Muscle of back (tissue), 11 donors: ENCODE results near the gene MGMT. TPM values are rescaled to one million over a fixed set of nuclear protein-coding genes. Genes with fewer than 3 reads are reported as not detected.

ENCODE experiments used
- DNase-seq, 3 donors: peaks; one replicate each; pipeline versions ENCODE4 v3.0.0 to v3.0.0-alpha.2; 2013
- polyA plus RNA-seq, 10 donors: library from polyadenylated mRNA; unstranded; fragments of 120-200 nt; gene quantifications; one replicate each; pipeline ENCODE4 v1.2.1, GENCODE V29; 2013; ENCODE audit not compliant: insufficient read length in 10 of 10

The MGMT gene
- polyA plus RNA-seq, 10 donors, result 10.7 to 19.2 (median 13.8) TPM

DNA sequence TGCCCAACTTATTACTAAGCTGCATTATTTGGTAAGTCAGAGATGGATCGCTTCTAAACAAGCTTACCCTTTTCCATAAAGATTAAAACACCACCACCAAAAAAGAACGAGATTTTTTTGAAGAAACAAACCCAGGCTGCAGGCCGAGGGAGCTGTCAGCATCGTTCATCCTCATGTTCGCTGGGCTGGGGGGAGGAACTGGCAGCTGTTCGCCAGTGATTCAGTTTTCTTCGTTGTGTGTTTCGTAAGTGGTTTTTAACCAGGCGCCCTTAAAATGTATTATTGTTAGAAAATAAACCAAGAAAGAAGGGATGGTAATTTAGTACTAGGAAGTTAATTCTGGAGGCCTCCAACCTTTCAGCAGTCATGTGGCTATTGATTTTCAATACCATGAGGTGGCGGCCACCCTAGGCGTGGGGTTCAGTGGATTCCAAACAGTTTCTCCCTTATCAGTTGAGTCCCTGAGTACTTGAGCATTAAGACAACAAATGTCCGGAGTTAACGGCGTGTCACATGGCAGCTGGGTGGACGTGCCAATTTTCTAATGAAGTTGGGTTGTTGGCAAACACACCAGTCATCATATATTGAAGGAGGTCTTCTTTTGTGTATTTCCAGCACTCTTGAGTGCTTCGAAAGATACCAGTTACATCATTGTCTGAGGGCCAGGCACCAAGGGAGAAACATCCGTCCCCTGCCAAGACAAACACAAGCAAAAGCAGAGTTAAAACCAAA lies 323.8 kb downstream of the MGMT start:
- DNase-seq, result peak in 2 of 3 donors; percentile 10 to 37

DNA sequence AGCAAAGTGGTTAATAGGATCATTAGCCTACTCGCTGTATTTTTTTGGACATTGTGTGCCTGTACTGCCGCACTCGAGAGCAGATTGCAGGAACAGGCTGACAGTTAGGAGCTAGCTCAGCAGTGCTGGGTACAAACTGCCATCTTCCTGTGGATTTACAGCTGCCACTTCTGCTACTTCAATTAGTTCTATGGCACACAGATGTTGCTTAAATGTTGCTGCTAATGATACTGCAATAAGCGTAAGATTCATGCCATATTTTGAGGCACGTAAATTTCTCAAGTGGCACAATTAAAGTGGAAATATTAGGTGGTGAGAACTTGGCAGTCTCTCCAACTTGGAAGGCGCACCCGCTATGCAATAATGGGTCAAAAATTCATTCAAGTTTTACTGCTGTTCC lies 325.1 kb downstream of the MGMT start:
- DNase-seq, result peak in 2 of 3 donors; percentile 22 to 57

DNA sequence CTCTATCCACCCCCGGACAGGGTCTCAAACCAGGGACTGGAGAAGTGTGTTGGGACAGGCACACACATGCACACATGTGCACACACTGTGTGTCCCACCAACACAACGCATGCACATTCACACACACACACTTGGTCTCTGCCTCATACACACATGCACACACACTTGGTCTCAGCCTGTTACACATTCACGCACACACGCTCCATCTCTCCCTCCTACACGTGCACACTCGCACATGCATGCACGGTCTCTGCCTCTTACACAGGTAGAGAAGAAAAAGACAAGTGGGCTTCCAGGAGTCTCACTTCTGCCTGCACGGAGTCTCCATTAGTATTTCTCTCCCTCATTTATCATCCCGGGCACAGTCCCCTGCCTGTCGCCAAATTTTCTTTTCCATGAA lies 325.8 kb downstream of the MGMT start:
- DNase-seq, result peak in 1 of 3 donors; percentile 40

DNA sequence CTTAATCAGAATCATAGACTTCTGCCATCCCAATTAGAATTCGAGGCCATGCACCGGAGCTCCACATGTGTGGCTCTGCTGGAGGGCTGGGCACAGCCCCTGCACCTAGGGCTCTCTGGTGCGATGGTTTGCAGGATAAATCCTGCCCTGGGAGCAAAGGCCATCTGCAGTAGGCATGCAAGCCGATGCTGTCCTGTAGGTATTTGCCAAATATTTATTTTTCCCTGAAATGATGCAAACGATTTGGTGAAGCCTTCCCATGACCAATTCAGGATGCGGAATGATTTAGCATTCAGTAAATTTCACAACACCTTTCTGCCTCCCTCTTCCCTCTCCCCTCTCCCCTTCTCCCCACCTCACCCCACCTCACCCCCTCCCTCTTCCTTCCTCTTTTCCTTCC lies 326.4 kb downstream of the MGMT start:
- no peak for DNase-seq

DNA sequence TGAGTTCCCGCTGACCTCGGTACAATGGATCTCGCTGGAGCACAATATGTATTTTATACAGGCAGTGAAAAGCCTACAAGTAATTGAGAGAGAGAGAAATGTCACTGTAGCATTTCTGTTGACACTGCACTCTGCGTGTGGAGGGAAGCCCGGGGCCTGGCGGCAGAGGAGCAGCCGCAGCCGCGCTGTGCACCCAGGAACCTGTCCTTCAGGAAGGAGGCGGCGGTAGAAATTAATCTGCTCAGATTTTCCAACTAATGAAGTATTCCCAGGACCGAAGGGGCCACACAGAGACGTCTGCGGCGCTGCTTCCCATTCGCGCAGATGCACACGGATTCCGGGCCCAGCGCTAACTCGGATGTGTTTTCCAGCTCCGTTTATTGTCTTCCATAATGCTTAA lies 327.0 kb downstream of the MGMT start:
- no peak for DNase-seq

DNA sequence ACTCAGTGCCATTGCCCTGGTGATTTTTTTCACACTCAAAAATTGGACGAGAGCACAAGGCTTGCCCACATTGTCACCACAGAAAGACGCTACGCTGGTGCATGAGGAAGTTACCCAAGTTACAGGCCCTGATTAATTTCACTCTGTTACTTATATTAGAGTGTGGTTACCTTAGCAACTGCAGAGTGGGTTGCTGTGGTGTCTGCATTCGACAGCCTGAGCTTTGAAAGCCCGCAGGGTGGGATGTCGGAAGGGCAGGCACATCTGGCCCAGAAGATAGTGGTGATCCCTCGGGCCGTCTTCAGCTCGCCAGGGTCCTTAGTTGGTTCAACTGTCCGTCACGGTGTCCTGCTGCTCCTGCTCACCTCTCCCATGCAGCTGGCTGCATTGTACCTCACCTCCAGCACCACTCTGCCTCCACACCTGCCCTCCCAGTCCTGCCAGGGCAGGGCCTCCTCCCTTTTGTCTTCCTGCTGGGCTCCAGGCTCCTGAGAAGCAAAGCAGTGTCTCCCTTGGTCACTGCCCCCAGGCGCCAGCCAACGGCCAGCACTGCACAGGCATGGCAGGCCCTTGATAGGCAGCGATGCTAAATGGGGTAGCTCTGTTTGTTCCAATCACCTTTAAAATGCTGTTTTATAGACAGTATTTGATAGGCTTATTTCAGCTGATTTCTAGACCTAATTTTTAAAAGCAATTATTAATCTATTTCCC lies 329.8 kb downstream of the MGMT start:
- DNase-seq, result no peak

DNA sequence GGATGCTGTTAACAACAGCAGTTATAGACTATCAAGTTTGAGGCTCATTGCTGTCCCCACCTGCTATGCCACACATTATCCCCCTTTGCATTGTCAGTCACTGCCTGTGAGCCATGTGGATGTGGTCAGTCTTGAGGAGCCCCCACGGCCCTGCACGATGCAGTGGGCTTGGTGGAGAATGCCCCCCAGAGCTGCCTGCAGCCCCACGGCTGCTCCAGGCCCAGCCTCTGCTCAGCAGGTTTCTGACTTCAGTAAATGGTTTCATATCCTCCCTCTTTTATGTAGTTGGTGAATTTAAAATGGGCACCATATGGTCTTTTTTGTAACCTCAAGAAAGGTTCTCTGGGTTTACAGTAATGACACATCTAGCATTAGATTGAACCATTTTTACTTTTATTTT lies 332.9 kb downstream of the MGMT start:
- no peak for DNase-seq

DNA sequence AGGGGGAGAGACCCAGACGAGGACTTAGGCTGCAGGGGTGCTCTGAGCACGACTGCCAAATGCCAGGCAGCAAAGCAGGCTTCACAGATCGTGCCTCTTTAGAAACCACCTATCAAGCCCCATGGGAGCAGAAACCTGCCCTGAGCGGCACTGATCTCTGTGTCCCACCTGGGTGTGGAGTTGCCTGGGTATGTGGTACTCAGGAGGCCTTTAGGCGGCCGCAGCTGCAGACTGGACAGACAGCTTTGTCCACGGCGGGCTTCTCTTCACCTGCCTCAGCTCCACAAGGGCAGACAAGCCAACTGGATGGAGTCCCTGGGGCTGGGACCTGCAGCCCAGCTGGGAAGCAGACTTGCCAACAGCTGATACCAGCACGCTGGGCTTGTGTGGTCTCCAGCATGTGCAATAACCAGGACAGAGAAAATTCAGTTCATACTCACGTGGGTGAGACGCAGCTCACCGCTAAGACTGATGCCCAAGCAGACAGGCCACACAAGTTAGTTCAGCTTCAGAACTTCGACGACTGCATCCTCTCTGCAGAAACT lies 333.8 kb downstream of the MGMT start:
- peak in 2 of 3 donors; percentile 14 to 43 for DNase-seq

DNA sequence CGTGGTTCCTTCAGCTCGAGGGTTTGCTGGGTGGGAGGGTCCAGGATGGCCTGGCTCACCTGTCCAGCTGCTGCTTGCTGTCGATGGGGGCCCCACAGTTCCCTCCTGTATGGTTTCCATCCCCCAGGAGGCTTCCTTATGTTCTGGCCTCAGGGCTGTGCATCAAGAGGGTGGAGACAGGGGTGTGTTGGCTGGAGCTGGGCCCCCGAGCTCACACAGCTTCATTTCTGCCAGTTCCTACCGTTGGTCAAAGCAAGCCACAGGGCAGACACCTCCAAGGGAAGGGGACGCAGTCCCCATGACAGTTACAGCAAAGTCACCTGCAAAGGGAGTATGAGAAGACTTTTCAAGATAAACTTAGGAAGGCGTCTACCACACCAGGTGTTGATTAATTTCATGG lies 340.2 kb downstream of the MGMT start:
- no peak for DNase-seq

DNA sequence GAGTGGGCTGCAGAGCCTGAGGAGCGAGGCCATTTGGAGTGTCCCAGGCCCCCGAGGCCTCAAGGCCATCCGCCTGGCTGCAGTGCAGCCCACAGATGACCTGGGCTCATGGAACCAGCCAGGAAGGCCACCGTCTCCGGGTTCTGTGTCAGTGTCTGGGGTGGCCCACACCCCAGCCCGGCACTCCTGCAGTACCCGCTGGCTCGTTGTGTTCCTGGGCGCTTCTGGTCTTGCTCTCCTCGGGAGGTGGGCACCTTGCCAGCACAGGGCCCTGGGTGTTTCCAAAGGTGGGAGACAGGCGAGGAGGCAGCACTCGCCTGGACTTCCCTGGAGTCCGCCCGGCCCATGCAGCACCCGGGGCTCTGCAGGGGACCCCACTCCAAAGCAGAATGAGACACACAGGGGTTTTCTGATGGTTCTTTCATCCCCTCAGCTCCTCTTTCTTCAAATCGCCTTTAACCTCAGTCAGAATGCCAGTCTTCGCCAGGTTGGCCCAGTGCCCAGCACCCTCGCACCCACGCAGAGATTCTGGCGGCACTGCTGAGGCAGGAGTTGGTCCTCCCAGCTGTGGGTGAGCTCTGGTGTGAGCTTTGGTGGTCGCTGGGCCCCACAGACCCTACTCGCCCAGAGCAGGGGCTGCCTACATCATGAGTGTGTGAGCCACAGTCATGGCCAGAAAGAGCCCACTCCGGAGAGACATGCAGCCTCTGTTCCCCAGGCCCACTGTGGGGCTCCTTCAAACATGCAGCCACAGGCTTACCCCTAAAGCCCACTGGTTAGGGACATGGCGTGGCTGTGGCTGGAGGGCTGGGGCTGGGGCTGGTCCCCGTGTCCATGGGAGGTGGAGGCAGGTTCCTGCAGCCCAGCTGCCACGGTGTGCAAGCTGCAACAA lies 341.3 kb downstream of the MGMT start:
- DNase-seq, result no peak

DNA sequence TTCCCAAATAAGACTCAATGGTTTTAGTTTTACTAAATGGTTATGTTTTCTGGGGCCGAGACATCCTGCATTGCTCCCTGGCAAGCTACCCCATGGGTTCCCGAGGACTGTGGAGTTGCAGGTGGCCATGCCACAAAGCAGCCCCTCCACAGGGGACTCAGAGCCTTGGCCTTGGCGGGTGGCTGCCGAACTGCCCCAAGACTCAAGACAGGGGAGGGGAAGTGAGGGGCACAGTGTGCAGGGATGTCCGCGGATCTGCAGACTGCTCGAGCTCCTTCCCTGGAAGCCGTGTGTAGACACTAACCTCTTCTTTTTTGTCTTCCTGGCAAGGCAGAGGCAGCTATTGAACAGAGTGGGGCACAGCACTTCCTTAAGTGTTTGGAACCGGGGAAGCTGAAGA lies 342.4 kb downstream of the MGMT start:
- DNase-seq, result no peak

DNA sequence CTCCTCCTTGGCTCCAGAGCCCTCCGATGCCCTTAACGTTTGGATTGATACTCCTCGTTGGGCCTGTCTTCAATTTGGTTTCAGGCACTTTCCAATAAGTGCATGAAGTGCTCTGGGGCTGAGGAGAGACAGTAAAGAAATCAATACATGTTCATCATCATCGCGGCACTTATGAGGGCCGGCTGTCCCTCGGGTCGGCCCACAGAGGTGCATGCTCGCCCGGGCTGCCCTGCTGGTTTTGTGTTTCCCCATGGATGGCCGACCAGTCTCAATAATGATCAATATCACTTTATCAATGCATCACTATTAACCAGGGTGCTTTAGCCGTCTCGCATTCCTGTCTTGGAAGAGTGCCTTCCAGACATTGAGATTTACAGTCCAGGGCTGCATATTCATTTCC lies 342.8 kb downstream of the MGMT start:
- DNase-seq, result no peak

DNA sequence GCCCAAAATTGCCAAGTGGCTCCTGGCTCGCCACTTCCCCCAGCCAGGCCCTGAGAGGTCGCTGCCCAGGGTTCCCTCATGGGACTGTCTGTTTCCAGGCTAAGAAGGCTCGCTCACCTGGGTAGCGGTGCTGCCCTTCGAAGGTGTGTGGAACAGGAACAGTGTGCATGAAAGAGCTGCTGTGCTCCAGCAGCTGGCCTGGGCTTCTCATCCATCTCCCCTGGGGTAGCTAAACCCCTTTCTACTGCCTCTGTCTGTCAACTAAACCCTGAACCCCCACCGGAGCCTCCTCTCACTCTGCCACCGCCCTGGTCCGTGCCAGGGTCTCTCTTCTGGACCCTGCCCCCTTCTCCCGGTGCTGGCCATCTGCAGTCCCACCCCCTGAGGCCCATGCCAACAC lies 344.2 kb downstream of the MGMT start:
- DNase-seq, result no peak

DNA sequence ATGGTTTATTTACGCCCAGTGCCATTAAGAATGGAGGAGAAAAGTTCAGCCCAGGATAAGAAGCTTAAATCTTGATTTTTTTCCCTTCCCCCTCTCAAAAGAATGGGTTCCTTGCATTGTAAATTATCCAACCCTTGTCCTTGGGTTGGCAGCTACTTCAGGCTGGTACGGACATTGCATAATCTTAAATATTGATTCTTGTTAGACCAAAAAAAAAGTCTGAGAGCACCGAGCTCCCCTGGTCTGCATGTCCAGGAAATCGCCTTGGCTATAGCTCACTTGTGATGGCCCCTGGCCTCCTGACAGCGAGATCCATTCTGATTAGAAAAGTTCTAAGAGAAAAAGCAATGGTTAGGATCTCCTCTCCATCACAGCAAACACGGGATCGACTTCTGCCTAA lies 345.4 kb downstream of the MGMT start:
- no peak for DNase-seq

DNA sequence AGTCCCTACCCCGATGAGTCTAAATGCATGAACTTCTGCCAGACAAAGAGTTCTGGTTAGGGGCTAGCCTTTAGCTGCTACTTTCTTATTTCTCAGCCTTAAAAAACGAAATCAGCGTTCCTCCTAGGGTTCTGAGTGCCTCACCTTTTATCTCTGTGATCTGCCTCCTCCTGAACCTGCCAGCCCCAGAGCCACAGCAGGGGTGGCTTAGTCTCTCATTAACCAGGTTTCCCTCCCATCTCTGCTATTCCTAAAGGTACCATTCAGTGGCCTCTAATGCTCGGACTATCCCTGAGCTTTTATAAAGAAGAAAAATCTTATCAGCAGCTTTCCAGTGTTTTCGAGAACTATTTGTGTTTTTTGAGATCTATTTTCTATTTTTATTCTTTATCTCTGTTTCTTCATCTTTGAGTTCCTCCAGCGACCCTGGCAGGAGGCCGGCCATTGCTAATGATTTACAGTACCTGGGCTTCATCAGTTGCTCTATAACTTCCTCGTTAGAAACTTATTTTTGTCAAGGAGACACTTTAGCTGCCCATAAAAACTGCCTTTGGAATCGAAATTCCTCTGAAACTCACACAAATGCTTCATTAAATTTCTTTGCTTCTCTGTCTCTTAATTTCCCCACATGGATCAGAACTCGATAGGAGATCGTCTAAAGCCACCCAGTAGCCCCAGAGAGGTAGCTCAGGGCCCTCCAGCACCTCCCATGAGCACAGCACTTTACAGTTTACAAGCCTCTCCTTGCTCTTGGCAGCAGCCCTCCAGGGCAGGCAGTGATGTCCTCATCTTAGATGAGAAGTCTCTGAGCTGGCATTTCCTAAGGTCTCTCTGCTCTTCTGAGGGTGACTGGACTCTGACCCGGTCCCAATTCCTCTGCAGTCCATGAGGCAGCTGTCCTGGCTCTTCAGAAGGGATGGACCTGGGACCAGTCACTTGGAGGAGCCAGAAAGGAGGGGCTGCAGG lies 347.9 kb downstream of the MGMT start:
- DNase-seq, result no peak

DNA sequence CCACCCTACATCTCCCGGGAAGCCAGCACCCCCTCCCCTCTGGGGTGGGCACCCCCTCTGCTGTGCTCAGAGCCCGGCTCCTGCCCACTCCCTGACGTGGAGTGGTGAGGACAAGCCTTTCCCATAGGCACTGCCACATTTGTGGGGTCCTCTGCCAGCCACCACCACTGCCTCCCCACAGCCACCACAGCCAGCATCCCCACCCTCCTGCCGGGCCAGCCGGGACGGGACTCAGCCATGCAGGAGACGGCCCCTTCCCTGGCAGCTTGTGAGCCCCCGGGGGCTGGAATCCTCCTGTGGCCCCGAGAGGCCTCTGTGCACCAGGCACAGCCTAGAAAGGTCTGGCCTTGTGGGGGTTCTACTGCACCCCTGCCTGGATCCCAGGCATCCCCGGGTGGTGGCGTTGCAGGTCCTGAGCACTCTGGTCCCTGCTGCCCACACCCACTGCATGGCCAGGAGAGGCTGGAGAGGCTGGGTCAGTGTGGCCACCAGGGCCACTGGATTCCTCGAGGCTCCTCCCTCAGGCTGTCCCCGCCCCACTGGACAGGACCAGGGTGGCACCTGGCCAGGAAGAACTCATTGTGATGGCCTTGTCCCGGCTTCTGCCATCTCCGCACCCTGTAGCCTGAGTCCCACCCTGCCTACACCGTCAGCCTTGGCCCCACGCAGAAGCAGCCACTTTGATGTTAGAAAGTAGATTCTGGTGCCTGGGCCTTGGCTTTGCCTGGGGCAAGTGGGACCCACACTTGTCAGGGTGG lies 349.0 kb downstream of the MGMT start:
- DNase-seq, result no peak

DNA sequence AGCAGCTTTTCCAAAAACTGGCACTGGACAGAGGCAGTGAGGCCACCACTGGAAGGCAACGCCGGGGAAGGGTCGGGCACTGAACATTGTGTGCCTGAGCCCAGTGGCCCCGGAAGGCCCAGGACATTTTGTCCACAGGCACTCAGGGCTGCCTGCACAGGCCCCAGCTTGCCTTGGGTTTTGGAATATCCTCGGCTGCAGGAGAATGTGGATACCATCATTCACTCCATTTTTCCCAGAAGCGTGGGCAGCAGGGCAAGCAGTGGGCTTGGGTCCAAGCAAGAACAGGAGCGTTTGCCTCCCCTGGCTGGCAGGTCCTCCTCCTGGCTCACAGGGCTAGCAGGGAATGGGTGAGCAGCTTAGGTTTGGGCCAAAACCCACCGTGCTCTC lies 349.6 kb downstream of the MGMT start:
- DNase-seq, result no peak
